T follicular helper cell (primary cell): ENCODE results near the gene RSPO3.
"Not testable (repeated sequence)": the region's sequence is repeated elsewhere in the genome, so short reads cannot be mapped to it uniquely, and the experiment has no call there.

Experiments
- DNase-seq: peaks from one replicate; pipeline ENCODE4 v3.0.0-alpha.2; 2020; ENCODE audit warnings: low read depth
- total RNA-seq, 2 experiments: gene quantifications; one replicate each; lab custom pipeline; 2026; lab: John Stamatoyannopoulos, UW

RSPO3 gene, protein sequence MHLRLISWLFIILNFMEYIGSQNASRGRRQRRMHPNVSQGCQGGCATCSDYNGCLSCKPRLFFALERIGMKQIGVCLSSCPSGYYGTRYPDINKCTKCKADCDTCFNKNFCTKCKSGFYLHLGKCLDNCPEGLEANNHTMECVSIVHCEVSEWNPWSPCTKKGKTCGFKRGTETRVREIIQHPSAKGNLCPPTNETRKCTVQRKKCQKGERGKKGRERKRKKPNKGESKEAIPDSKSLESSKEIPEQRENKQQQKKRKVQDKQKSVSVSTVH
- total RNA-seq = 0 reads per million in 2 experiments

DNA sequence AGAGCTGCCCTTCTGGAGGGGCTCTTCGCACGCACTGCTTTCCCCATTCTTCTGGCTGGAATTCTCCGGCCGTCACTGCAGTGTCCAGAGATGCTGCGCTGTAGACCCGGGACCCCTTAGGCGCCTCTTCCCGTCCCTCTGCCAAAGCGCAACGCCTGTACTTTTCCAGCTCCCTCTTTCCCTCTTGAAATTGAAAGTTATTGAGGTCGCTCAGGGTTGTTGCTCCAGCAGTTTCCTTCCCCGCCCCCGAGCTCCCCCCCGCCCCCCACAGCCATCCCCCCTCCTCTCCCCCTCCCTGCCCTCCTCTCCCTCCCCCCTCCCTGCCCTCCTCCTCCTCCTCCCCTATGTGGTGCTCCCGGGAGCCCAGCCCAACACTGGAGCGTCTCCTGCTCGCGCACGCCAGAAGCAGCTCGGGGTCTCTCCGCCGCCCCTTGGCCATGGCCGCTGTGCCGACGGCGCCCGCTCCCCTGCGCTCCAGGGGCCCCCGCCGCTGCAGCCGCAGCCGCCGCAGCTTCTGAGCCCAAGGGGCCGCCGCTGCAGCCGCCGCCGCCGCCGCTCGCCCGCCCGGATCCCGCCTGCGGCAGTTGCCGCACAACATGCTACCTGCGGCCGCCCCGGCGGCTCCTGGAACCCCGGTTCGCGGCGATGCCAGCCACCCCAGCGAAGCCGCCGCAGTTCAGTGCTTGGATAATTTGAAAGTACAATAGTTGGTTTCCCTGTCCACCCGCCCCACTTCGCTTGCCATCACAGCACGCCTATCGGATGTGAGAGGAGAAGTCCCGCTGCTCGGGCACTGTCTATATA is at the start of gene RSPO3:
Gene RSPO3, plus strand, starts transcription at position 374 of the 804 bp plus-strand sequence. CDS start 522 bp downstream, outside the sequence.
- no peak for DNase-seq

DNA sequence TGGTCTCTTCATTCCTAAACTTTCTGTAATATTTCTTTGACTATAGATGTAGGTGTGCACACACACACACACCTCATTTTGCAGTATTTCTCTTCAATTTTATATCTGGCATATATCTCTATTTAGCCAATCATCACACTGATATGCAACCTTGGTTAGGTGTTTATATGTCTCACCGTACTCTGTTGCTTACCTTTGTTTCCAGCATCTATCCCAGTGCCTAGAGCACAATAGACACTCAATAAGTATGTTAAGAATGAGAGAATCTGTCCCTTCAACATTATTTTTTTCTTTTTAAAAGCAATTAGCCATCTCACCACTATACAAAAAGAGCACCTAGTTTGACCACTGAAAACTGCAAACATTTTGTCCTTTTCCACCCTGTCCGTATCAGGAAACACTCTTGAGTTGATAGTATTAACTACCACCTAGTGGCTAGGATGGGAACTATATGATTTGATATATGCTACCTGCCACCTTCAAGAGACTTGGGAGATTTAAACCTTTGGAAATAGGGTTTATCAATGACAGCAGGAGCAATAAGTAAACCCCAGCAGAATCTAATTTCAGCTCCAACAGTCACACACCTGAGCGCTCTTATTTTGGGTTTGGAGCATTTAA is 48.7 kb upstream of the RSPO3 start:
- no peak for DNase-seq

DNA sequence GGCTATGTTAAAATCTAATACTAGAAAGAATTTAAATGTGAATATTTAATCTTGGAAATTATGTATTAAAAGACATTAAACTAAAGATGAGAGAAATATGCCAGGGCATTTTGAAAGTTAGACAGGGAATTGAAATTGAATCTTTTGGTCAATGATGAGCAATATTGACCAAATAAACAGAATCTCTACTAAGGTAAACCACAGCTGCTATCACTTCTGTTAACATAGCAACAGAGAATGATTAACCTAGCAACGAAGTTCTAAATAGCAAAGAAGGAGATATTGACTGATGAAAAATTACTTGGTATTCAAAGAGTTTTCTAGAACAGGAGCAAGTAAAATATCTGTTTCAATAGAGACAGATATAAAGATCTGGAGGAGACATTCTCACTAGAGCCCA is 45.2 kb upstream of the RSPO3 start:
- no peak for DNase-seq

DNA sequence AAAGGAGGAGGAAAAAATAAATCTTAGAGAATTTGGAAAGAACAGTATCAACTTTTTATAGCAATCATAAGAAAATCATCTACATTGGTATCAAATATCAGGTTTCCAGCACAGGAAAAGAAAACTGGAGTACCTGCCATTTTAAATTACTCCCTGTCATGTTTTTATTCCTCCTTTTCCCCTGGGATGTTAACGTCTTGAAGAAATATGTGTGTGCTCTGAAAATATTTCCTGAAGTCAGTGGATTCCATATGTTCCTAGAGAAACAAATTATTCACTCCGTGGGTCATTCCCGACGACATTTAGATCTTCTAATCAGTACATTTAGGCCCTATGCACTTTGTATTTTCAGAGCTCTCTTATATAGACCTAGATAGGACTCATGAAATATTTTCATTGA is 42.0 kb upstream of the RSPO3 start:
- no peak for DNase-seq

DNA sequence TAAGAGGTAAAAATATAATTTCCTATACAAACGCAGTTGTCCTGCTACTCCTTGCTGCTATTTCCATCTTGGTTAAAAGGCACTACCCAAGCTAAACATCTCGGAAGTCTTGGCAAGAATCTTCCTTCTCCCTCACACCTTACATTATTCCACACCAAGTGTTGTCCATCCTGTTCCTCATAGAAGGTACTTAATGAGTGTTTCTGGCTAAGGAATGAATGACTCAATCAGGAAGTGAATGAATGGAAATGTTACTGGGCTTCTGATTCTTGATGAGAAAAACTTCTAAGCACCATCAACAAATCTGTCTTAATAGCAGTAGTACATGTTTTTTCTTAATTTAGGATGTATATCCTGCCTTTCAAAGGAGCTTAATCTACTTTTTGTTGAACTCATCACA is 40.6 kb upstream of the RSPO3 start:
- no peak for DNase-seq

GRCh38 chr6:127078669-127079068 is 39.8 kb upstream of the RSPO3 start:
- DNase-seq = no peak

GRCh38 chr6:127079681-127080080 is 38.8 kb upstream of the RSPO3 start:
- no peak for DNase-seq

DNA sequence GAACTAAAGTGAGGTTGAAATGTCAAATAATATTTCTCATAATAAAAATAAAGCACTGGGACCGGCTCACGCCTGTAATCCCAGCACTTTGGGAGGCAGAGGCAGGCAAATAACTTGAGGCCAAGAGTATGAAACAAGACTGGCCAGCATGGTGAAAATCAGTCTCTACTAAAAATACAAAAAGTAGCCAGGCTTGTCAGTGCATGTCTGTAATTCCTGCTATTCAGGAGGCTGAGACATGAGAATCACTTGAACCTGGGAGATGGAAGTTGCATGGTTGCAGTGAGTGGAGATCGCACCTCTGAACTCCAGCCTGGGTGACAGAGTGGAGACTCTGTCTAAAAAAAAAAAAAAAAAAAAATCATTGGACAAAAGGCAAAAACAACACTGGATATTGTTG is 38.4 kb upstream of the RSPO3 start:
- DNase-seq = no peak

DNA sequence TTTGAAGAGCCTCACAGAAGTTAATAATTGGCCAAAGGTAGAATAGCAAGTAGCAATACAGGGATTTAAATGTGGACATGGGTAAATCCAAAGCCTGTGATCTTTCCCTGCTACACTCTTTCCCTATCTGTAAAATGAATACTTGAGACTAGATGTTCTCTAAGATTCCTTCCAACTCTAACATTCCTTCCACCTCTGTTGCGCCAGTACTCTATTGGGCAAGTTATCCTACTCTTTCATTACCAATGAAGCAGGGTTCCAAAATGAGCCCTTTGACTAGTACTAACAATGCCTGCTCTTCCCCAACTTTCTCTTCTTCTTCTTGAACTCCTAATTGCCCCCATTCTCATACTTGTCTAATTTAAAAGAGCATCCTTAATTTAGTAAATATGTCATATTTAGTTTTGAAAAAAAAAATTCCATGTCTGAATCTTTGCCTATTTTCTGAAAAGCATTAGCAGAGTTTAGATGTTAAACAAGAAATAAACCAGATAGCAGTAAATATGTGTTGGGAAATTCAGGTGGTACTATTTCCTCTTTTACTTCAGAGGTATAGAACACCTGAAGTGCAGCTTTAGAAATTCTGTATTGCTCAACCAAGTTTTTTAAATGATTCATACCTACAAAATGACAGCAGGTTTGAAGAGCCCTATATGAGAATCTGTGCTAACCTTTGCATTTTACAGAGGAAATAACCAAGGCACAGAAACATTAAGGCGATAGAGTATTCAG is 35.1 kb upstream of the RSPO3 start:
- no peak for DNase-seq

GRCh38 chr6:127083963-127084310 is 34.5 kb upstream of the RSPO3 start:
- no peak for DNase-seq

- DNase-seq = no peak
These were observed 33.3 kb upstream of the RSPO3 start for GRCh38 chr6:127085181-127085580.

GRCh38 chr6:127090051-127090450 is 28.4 kb upstream of the RSPO3 start:
- DNase-seq = no peak

- no peak for DNase-seq
These were observed 26.0 kb upstream of the RSPO3 start for GRCh38 chr6:127092466-127092865.

GRCh38 chr6:127094791-127095190 is 23.7 kb upstream of the RSPO3 start:
- no peak for DNase-seq

DNA sequence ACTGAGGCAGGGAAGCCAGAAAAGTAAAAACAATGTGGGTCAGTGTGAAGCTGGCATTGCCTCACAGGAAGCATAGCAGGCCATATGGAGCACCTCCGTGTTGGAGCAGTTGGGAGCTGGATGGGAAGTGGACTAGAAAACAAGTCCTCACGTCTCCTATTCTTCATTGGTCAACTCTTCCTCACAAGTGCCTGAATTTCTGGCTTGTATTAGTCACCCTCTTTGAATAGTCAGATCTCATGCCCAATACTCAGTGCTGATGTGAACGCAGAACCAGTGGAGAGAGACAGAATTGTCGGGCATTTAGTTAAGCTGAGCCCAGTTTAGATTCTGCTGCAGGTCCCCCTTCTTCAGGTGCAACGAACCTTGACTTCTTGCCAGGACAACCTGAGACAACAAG is 22.3 kb upstream of the RSPO3 start:
- no peak for DNase-seq

- DNase-seq = not testable (repeated sequence)
These were observed 21.0 kb upstream of the RSPO3 start for GRCh38 chr6:127097442-127097841.

- DNase-seq = no peak
These were observed 17.8 kb upstream of the RSPO3 start for GRCh38 chr6:127100510-127101140.

DNA sequence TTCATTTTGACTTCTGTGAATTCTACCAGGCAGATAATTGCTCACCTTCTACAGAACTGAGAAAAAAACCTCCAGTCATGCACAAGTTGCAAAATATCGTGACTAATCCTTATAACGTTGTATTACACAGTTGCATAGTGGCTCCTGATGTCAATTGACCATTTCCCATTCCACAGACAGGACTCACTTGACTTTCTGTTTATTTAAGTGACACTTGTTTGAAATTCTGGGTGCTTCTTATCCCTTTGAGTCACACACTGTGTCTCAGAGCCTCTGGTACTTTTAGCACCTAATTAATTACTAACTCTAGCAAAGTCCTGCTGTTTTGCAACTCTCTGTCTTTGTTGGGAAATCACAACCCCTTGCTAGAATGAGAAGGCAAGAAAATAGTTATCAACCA is 16.2 kb upstream of the RSPO3 start:
- no peak for DNase-seq

GRCh38 chr6:127102859-127103258 is 15.6 kb upstream of the RSPO3 start:
- DNase-seq = no peak

- DNase-seq = no peak
These were observed 15.0 kb upstream of the RSPO3 start for GRCh38 chr6:127103482-127103881.

- DNase-seq = no peak
These were observed 10.6 kb upstream of the RSPO3 start for GRCh38 chr6:127107916-127108315.

DNA sequence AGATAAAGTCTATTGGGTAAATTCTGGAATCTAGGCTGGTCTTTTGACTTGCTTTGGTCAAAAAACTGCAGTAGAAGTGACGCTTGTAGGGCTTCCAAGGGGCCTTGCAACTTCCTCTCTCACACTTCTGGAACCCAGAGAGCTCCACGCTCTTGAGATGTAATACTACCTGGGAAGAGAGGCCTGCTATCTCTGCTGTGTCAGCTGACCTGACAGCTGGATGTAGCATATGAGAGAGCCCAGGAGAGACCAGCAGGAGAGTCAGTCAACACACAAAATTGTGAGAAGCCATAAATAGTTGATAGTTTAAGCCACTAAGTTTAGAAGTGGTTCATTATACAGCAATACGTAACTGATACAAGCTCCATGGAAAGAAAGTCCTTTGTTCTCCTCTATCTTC is 7.8 kb upstream of the RSPO3 start:
- DNase-seq = no peak
